Measurements from ENCODE around the gene SLC9A5.
A peak's percentile ranks its signal among the peaks of the same experiment; 100 is the strongest.

SLC9A5 gene

GRCh38 chr16:67302076-67302475 is 53.3 kb downstream of the SLC9A5 start:
- DNase-seq (ENCODE audit: insufficient read length, low spot score) (no peak), FAIRE-seq (no peak)
- TF ChIP-seq POLR2A (IDR thresholded peaks at IDR 0.05; ENCODE audit: low read depth, low read length) = no peak

- TF ChIP-seq POLR2A (IDR thresholded peaks at IDR 0.05; ENCODE audit: low read depth, low read length) = no peak
- FAIRE-seq (no peak), DNase-seq (ENCODE audit: insufficient read length, low spot score) (no peak)
Measured at GRCh38 chr16:67302970-67303369, 54.2 kb downstream of the SLC9A5 start.

GRCh38 chr16:67304020-67304419 is 55.2 kb downstream of the SLC9A5 start:
- DNase-seq (ENCODE audit: insufficient read length, low spot score) (no peak), FAIRE-seq (no peak)
- no peak for TF ChIP-seq POLR2A (IDR thresholded peaks at IDR 0.05; ENCODE audit: low read depth, low read length)

GRCh38 chr16:67305216-67306071 is 56.7 kb downstream of the SLC9A5 start:
- FAIRE-seq (no peak), DNase-seq (ENCODE audit: insufficient read length, low spot score) (no peak)
- no peak for TF ChIP-seq POLR2A (IDR thresholded peaks at IDR 0.05; ENCODE audit: low read depth, low read length)

- no peak for TF ChIP-seq POLR2A (IDR thresholded peaks at IDR 0.05; ENCODE audit: low read depth, low read length)
- FAIRE-seq = no peak
- DNase-seq (ENCODE audit: insufficient read length, low spot score) = no peak
Measured at GRCh38 chr16:67310561-67310960, 61.8 kb downstream of the SLC9A5 start.

- DNase-seq (ENCODE audit: insufficient read length, low spot score) (peak; percentile 95), FAIRE-seq (peak; percentile 98)
Measured at GRCh38 chr16:67311607-67312488, 63.1 kb downstream of the SLC9A5 start.

GRCh38 chr16:67312719-67313118 is 63.9 kb downstream of the SLC9A5 start:
- FAIRE-seq = no peak
- TF ChIP-seq POLR2A (IDR thresholded peaks at IDR 0.05; ENCODE audit: low read depth, low read length) = no peak
- no peak for DNase-seq (ENCODE audit: insufficient read length, low spot score)

More at GRCh38 chr16:67311607-67312488, 63.1 kb downstream of the SLC9A5 start:
- no peak for TF ChIP-seq POLR2A (IDR thresholded peaks at IDR 0.05; ENCODE audit: low read depth, low read length)

- no peak for TF ChIP-seq POLR2A (IDR thresholded peaks at IDR 0.05; ENCODE audit: low read depth, low read length)
- FAIRE-seq (no peak), DNase-seq (ENCODE audit: insufficient read length, low spot score) (no peak)
Measured at GRCh38 chr16:67317853-67318252, 69.1 kb downstream of the SLC9A5 start.
